WTC11 (cell line): Measurements from ENCODE around the gene SNAP25. TPM values are rescaled to one million over a fixed set of nuclear protein-coding genes. Genes with fewer than 3 reads are reported as not detected.

Source experiments
- ATAC-seq: fragments of 200-7000 bp; cut with Tn5 transposase; 2 replicates; pipeline ENCODE4 v1.10.0; 2021; ENCODE audit warnings: mild to moderate bottlenecking, moderate library complexity
- CTCF ChIA-PET: fragments of 300-600 bp; sonication (Branson Sonifier 250); formaldehyde crosslinking; loops from one replicate; lab custom pipeline; 2021; ENCODE audit warnings: antibody characterized with exemption; lab: Charles Lee
- POLR2A ChIA-PET: fragments of 350-600 bp; sonication (Branson Sonifier 250); formaldehyde crosslinking; loops from one replicate; lab custom pipeline; 2021; ENCODE audit warnings: antibody characterized with exemption; lab: Charles Lee
- DNase-seq: peaks from one replicate; pipeline ENCODE4 v3.0.0; 2021; ENCODE audit warnings: low spot score
- H3K27ac Mint-ChIP-seq: 2 replicates; pipeline ENCODE4 v1.8.0; 2021; ENCODE audit warnings: mixed read lengths
- H3K27me3 Mint-ChIP-seq: 2 replicates; pipeline ENCODE4 v1.8.0; 2021; ENCODE audit warnings: low read depth, mild to moderate bottlenecking, moderate library complexity, mixed read lengths
- H3K36me3 Mint-ChIP-seq: 2 replicates; pipeline ENCODE4 v1.8.0; 2021; ENCODE audit warnings: mixed read lengths
- H3K4me1 Mint-ChIP-seq: 2 replicates; pipeline ENCODE4 v1.8.0; 2022; ENCODE audit warnings: mixed read lengths
- H3K4me3 Mint-ChIP-seq: 2 replicates; pipeline ENCODE4 v1.8.0; 2021; ENCODE audit warnings: mild to moderate bottlenecking, moderate library complexity, mixed read lengths
- H3K9me3 Mint-ChIP-seq: 2 replicates; pipeline ENCODE4 v1.8.0; 2021; ENCODE audit warnings: mixed read lengths
- ARID4B ChIP-seq: sonication (generic); formaldehyde crosslinking; IDR thresholded peaks from 2 replicates; pipeline ENCODE4 v1.8.0; 2023; ENCODE audit warnings: missing genetic modification reagents, mild to moderate bottlenecking, borderline replicate concordance
- ATF2 ChIP-seq: sonication (generic); formaldehyde crosslinking; IDR thresholded peaks from 2 replicates; pipeline ENCODE4 v1.8.1; 2022; ENCODE audit warnings: low read depth, missing genetic modification reagents, borderline replicate concordance
- CREB1 ChIP-seq: sonication (generic); formaldehyde crosslinking; IDR thresholded peaks from 2 replicates; pipeline ENCODE4 v1.8.0; 2023; ENCODE audit warnings: mild to moderate bottlenecking, missing genetic modification reagents
- ETV6 ChIP-seq: sonication (generic); formaldehyde crosslinking; IDR thresholded peaks from 2 replicates; pipeline ENCODE4 v1.8.1; 2022; ENCODE audit warnings: mild to moderate bottlenecking, missing genetic modification reagents
- GTF2I ChIP-seq: fragments of 250-450 bp; sonication (Bioruptor Pico); conservative IDR thresholded peaks from 2 replicates; pipeline ENCODE4 v1.4.0; 2021; ENCODE audit warnings: mild to moderate bottlenecking
- HMGXB4 ChIP-seq: sonication (generic); formaldehyde crosslinking; IDR thresholded peaks from 2 replicates; pipeline ENCODE4 v1.8.1; 2023; ENCODE audit warnings: mild to moderate bottlenecking, moderate library complexity, missing genetic modification reagents
- IRF1 ChIP-seq: sonication (generic); formaldehyde crosslinking; IDR thresholded peaks from 2 replicates; pipeline ENCODE4 v1.8.0; 2023; ENCODE audit warnings: missing genetic modification reagents
- IRF2 ChIP-seq: sonication (generic); formaldehyde crosslinking; IDR thresholded peaks from 2 replicates; pipeline ENCODE4 v1.8.0; 2022; ENCODE audit warnings: low read depth, missing genetic modification reagents, borderline replicate concordance
- MYBL2 ChIP-seq: sonication (generic); formaldehyde crosslinking; IDR thresholded peaks from 2 replicates; pipeline ENCODE4 v1.8.1; 2023; ENCODE audit warnings: mild to moderate bottlenecking, moderate library complexity, missing genetic modification reagents
- NR2C2 ChIP-seq: sonication (generic); formaldehyde crosslinking; IDR thresholded peaks from 2 replicates; pipeline ENCODE4 v1.8.0; 2022; ENCODE audit warnings: mild to moderate bottlenecking, missing genetic modification reagents
- PREB ChIP-seq: sonication (generic); formaldehyde crosslinking; IDR thresholded peaks from 2 replicates; pipeline ENCODE4 v1.8.1; 2022; ENCODE audit warnings: mild to moderate bottlenecking, missing genetic modification reagents, moderate library complexity, borderline replicate concordance
- SP1 ChIP-seq: sonication (generic); formaldehyde crosslinking; conservative IDR thresholded peaks from 2 replicates; pipeline ENCODE4 v1.8.1; 2022; ENCODE audit warnings: missing genetic modification reagents
- STAT6 ChIP-seq: sonication (generic); formaldehyde crosslinking; conservative IDR thresholded peaks from 2 replicates; pipeline ENCODE4 v1.8.1; 2023; ENCODE audit warnings: mild to moderate bottlenecking, low read depth, missing genetic modification reagents, moderate library complexity
- TCF7 ChIP-seq: sonication (generic); formaldehyde crosslinking; IDR thresholded peaks from 2 replicates; pipeline ENCODE4 v1.8.0; 2022; ENCODE audit warnings: mild to moderate bottlenecking, low read depth, missing genetic modification reagents, moderate library complexity
- ZNF219 ChIP-seq: sonication (generic); formaldehyde crosslinking; IDR thresholded peaks from 2 replicates; pipeline ENCODE4 v1.8.0; 2023; ENCODE audit warnings: missing genetic modification reagents, mild to moderate bottlenecking, borderline replicate concordance
- ZNF232 ChIP-seq: sonication (generic); formaldehyde crosslinking; IDR thresholded peaks from 2 replicates; pipeline ENCODE4 v1.8.0; 2022; ENCODE audit warnings: mild to moderate bottlenecking, missing genetic modification reagents
- ZSCAN18 ChIP-seq: fragments of 250-450 bp; sonication (Bioruptor Pico); IDR thresholded peaks from 2 replicates; pipeline ENCODE4 v2.1.2; 2022; ENCODE audit warnings: mild to moderate bottlenecking, moderate library complexity
- total RNA-seq: library from RNA; stranded (reverse); gene quantifications from 3 replicates; pipeline ENCODE4 v1.2.3, GENCODE V29; 2021

The SNAP25 gene
- total RNA-seq, 1 experiment from 2014 or later = 0.72 TPM

GRCh38 chr20:10304471-10305046 lies 85.9 kb downstream of the SNAP25 start:
- DNase-seq (no peak), ATAC-seq (no peak)
- Mint-ChIP-seq H3K27me3 (peaks cover 25% of the 10 kb centered on the region), H3K27ac (no peak overlapping the region), H3K36me3 (no peaks in the 10 kb centered on the region), H3K4me3 (no peak overlapping the region), H3K9me3 (peaks cover 5% of the 10 kb centered on the region; the same call in 1 of the 2 replicates), H3K4me1 (peaks cover 29% of the 10 kb centered on the region)
- CTCF ChIA-PET = no interaction called here
- TF ChIP-seq NR2C2 (CRISPR knock-in tag) (no peak), GTF2I (CRISPR knock-in tag) (no peak), IRF1 (CRISPR knock-in tag) (no peak), SP1 (CRISPR knock-in tag) (no peak), ZNF232 (CRISPR knock-in tag) (no peak), TCF7 (CRISPR knock-in tag) (no peak), ETV6 (CRISPR knock-in tag) (no peak), IRF2 (CRISPR knock-in tag) (no peak)
- POLR2A ChIA-PET = no interaction called here

GRCh38 chr20:10306440-10307358 lies 88.1 kb downstream of the SNAP25 start:
- Mint-ChIP-seq H3K36me3 (no peaks in the 10 kb centered on the region), H3K4me1 (peaks cover 9% of the 10 kb centered on the region), H3K4me3 (no peak overlapping the region), H3K27me3 (peaks cover 17% of the 10 kb centered on the region), H3K27ac (no peak overlapping the region), H3K9me3 (peaks cover 5% of the 10 kb centered on the region; the same call in 1 of the 2 replicates)
- CTCF ChIA-PET = interaction anchor here (1.1 kb wide), 1 partner anchor 9 kb away, joined by 3 read pairs; no protein-coding TSS in a partner anchor
- no peak for ATAC-seq
- no peak for DNase-seq
- POLR2A ChIA-PET = no interaction called here
- TF ChIP-seq ARID4B (CRISPR knock-in tag) (no peak), ATF2 (no peak), STAT6 (CRISPR knock-in tag) (no peak), HMGXB4 (CRISPR knock-in tag) (no peak), PREB (CRISPR knock-in tag) (no peak), MYBL2 (CRISPR knock-in tag) (no peak), ZNF219 (CRISPR knock-in tag) (no peak), ZSCAN18 (CRISPR knock-in tag) (no peak), CREB1 (CRISPR knock-in tag) (no peak)
